ENCODE results near the gene ING2. TPM values are rescaled to one million over a fixed set of nuclear protein-coding genes. Genes with fewer than 3 reads are reported as not detected.
"Not testable (repeated sequence)": the region's sequence is repeated elsewhere in the genome, so short reads cannot be mapped to it uniquely, and the experiment has no call there.

Gene ING2, protein sequence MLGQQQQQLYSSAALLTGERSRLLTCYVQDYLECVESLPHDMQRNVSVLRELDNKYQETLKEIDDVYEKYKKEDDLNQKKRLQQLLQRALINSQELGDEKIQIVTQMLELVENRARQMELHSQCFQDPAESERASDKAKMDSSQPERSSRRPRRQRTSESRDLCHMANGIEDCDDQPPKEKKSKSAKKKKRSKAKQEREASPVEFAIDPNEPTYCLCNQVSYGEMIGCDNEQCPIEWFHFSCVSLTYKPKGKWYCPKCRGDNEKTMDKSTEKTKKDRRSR
- 9.9 TPM for total RNA-seq (ENCODE audit: insufficient read depth, low replicate concordance)

DNA sequence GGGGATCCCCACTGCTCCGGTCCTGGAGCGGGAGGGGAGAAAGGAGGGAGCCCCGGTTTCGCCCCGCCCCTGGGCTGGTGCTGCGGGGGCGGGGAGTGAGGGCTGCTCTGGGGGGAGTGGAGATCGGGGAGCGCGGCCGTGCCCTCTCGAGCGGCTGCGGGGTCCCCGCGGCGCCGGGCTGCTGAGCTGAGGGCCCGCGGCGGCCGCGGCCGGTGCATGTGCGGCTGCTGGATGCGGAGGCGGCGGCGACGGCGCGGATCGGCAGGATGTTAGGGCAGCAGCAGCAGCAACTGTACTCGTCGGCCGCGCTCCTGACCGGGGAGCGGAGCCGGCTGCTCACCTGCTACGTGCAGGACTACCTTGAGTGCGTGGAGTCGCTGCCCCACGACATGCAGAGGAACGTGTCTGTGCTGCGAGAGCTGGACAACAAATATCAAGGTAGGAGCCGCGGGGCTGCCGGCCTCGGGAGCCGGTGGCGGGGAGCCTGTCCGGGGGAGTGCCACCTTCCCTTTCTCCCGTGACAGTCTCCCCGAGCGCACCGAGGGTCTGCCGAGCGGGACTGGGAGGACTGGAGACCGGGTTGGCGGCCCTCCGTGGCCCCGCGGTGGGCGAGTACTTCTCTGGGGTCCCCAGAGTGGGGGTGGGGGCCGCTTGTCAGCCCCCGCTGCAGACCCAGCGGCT is at the start of gene ING2:
TSS of gene ING2 (plus strand) at position 129 of the 681 bp plus-strand sequence. CDS start at position 267, 138 bp downstream.
- peak; percentile 95 for DNase-seq (ENCODE audit: low spot score)

DNA sequence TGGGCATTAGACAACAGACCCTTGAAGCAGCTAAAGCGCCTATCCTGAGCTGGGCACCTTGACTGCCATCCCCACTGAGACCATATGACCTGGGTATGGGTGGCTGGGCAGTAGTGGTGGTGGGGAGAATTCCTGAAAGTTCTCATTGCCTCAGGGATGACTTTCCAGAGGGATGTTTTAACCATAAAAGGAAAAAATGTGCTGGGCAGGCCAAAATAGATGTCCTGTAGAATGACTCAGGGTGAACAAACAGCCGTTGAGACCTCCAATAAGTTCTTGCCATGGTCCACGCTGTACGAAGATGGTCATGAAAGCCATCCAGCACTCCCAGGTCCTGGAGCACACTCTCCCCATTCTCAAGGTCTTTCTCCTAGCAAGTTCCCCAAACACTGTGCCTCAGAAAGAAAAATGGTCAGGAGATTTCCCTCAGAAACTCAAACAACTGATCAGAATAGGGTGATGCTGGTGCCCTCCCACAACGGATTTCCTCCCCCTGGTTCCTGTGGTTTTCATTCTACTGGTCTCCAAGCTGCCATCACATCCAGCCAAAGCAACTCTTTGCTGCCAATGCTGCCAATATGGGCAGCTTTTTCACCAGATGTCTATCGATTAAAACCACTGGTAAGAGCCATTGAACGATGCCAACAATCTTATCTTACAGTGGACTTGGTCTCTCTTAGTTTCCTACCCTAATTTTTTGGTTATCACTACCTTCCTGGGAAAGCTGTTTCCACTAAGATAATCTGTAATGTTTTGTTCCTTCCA is 49.2 kb upstream of the ING2 start:
- no peak for DNase-seq (ENCODE audit: low spot score)

DNA sequence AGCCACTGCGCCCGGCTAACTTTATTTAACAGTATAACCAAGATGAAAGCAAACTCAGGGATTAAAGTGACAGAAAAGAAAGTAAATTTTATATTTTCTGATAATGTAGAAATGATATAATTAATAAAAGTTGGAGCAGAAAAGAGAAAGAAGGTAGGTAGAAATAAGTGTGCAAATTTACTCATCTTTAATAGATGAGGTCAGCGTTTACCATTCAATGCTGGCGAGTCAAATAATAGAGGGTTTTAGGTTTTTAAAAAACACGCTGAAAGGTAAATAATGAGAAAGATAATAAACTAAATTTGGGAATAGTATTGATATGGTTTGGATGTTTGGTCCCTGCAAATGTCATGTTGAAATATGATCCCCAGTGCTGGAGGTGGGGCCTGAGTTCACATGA is 46.9 kb upstream of the ING2 start:
- DNase-seq (ENCODE audit: low spot score), result no peak

DNA sequence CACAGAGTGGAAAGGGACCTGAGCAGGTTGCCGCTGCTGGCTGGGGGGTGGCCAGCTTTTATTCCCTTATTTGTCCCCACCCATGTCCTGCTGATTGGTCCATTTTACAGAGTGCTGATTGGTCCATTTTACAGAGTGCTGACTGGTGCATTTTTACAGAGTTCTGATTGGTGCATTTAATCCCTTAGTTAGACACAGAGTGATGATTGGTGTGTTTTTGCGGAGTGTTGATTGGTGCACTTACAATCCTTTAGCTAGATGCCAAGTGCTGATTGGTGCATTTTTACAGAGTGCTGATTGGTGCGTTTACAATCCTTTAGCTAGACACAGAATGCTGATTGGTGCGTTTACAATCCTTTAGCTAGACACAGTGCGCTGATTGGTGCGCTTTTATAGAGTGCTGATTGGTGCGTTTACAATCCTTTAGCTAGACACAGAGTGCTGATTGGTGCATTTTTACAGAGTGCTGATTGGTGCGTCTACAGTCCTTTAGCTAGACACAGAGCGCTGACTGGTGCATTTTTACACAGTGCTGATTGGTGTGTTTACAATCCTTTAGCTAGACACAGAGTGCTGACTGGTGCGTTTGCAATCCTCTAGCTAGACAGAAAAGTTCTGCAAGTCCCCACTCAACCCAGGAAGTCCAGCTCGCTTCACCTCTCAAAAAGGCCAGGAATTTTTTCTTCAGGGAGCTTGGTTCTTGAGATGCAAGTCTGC is 40.8 kb upstream of the ING2 start:
- not testable (repeated sequence) for DNase-seq (ENCODE audit: low spot score)

DNA sequence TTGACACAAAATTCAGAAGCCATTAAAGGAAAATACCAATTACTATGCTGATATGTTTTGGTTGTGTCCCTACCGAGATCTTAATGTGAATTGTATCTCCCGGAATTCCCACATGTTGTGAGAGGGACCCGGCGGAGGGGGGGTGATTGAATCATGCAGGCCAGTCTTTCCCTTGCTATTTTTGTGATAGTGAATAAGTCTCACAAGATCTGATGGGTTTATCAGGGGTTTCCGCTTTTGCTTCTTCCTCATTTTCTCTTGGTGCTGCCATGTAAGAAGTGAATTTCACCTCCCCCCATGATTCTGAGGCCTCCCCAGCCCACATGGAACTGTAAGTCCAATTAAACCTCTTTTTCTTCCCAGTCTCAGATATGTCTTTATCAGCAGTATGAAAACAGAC is 39.0 kb upstream of the ING2 start:
- peak; percentile 46 for DNase-seq (ENCODE audit: low spot score)

DNA sequence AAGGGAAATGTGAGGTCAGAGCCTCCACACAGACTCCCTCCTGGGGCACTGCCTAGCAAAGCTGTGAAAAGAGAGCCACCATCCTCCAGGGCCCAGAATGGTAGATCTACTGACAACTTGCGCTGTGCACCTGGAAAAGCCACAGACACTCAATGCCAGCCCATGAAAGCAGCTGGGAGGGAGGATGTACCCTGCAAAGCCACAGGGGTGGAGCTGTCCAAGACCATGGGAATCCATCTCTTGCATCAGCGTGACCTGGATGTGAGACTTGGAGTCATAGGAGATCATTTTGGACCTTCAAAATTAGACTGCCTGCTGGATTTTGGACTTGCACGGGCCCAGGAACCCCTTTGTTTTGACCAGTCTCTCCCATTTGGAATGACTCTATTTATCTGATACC is 37.6 kb upstream of the ING2 start:
- DNase-seq (ENCODE audit: low spot score), result no peak

DNA sequence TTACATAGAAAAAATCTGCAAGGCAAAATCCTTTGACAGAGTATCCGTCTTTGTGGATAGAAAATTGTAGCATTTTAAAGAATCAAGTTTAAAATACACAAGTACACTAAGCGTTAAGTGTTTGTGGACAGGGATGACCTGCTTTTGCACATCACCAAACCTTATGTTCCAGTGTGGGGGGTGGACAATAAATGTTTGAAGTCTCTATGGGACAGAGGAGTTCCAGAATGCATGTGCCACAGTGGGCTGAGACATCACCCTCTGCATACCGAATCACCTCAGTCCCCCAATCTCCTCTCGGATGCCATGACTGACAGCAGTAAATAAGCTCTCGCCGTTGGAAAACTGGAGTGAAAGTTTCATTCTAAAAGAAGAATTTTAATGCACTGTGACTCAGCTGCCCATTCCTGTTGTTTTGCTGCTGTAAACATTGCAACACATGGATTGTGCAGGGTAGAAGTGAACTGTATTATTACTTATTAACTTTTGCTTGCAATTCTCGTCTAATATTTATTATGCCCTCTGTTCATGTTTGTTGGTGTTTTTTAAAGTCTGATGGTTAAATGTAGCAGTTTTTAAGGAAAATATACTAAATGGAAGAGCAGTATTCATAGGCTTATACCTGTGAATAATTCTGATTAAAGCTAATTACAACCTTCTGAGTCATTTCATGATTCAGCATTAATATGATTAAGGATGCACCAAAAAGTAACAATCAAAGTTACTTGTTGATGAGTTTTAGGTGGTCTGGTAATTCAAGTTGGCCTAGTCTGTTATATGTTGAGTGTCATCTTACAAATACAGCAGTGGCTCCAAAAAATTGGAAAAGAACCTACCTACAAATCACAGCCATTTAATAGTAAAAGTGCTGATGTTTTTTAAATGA is 36.4 kb upstream of the ING2 start:
- DNase-seq (ENCODE audit: low spot score), result no peak

DNA sequence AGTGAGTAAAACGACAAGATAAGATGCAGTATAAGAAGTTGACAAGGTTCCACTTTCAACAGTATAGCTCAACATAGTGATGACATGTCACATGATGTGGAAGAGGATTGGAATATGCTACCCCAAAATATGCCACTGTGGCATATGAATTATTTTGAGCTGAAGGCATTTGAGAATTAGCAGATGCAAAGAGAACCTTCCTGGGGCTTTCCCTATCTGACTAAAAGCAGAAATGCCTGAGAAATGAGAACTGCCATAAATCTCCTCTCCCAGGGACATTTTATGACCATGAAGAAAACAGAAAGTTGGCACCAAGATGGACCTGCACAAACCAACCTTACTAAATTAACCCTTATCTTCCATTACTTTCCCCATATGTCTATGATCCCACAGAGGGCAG is 35.6 kb upstream of the ING2 start:
- no peak for DNase-seq (ENCODE audit: low spot score)

DNA sequence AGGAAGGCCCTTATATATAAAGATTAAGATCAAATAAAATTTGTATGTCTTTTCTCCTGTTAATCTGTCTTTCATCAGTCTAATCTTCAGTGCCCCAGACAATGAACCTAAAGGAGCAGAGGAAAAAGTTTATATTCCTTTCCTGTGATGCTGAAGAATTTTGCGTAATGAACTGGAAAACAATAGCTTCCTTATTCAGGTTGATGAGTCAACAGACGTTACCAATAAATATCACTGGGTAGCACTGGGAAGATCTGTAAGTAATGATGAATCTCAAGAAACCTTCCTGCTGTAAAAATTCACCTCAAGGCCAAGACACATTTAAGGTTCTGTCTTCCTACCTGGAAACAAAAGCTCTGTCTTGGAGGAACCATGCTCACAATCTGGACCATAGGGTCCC is 34.9 kb upstream of the ING2 start:
- DNase-seq (ENCODE audit: low spot score), result no peak

DNA sequence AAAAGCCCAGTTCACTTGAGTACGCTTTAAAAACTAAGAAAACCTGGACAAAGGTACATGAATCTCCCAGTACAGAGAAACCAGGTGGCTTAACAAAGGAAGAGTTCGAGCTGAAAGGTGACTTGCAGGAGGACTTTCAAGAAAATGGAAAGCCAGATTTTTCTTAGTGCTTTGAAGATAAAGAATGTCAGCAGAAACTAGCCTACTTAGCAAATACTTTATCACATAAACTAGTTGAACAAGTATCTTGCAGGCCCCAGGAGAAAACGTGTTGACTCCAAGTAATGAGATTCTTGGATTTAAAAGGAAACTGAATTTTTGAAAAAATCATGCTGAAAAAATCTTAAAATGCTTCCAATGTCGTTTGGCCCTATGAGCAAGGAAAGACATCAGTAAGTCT is 34.0 kb upstream of the ING2 start:
- peak; percentile 26 for DNase-seq (ENCODE audit: low spot score)

DNA sequence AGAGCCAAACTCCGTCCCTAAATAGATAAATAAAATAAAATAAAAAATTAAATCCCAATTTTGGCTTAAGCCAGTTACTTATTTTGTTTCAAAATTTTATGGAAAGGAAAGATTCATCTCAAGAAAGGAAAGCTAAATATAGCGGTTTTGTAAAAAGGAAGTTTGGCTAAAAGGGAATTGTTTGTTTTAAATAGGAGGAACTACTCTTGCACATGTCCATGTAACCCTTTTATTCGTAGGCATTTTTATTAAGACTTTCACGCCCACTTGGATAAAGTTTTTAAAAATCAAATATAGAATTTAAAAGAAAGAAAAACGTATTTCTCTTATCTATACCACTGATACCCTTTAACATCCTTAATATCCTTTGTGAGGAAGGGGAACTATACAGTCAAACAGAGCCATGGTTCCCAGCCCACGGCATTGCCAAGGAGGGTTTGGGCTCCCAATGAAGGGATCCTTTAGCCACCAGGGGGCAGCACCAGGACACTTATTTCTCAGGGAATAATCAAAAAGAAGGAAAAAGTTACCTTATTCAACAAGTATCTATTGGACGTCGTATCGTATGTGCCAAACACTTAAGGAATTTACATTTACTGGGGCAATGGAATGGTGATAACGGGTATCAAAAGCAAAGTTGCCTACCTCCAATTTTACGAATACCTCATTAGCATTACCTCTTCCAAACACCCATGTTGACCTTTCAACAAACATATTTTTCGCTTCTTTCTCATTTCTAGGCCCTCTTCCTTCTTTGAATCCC is 32.7 kb upstream of the ING2 start:
- peak; percentile 81 for DNase-seq (ENCODE audit: low spot score)

DNA sequence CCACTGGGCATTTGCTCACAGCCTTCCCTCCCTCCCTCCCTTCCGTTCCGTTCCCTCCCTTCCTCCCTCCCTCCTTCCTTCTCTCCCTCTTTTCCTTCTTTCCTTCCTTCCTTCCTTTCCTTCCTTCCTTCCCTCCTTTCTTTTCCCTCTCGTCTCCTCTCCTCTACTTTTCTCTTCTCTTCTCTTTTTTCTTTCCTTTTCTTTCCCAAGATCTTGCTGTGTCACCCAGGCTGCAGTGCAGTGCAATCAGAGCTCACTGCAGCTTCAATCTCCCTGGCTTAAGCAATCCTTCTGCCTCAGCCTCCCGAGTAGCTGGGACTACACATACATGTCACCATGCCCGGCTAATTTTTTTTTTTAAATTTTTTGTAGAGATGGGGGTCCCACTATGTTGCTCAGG is 26.7 kb upstream of the ING2 start:
- no peak for DNase-seq (ENCODE audit: low spot score)

DNA sequence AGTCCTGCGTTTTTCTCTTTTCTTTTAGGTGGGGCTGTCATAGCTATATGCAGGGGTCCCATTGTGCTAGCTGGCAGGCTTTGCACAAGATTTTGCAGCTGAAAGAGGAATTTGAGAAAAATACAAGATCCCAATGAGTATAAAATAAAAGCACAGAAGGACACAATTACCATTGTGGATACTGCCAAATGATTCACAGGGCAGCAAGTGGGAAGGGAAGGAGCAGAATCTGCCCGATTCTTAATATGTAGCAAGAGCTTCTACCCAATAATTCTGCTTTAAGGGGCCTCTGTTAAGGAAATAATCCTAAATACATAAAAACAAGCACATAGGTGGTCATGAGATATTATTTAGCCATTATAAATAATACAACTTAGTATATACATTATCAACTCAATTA is 25.9 kb upstream of the ING2 start:
- DNase-seq (ENCODE audit: low spot score), result no peak

DNA sequence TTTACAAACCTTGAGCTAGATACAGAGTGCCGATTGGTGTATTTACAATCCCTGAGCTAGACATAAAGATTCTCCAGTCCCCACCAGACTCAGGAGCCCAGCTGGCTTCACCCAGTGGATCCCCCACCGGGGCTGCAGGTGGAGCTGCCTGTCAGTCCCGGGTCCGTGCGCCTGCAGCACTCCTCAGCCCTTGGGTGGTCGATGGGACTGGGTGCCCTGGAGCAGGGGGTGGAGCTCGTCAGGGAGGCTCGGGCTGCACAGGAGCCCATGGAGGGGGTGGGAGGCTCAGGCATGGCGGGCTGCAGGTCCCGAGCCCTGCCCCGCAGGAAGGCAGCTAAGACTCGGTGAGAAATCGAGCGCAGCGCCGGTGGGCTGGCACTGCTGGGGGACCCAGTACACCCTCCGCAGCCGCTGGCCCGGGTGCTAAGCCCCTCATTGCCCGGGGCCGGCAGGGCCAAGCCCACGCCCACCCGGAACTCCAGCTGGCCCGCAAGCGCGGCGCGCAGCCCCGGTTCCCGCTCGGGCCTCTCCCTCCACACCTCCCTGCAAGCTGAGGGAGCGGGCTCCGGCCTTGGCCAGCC is 22.3 kb upstream of the ING2 start:
- DNase-seq (ENCODE audit: low spot score), result not testable (repeated sequence)

DNA sequence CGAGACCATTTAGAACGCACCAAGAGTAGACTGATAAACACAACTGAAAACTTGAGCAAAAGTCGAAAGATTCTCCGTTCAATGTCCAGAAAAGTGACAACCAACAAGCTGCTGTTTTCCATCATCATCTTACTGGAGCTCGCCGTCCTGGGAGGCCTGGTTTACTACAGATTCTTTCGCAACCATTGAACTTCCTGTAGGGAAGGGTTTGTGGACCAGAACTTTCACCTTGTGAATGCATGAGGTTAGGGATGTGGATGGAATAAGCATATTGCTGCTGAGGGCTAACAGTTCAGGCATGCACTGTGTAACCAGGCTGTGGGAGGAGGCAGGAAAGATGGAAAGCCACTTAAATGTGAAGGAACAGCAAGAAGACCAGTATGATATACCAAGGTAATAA is 20.9 kb upstream of the ING2 start:
- no peak for DNase-seq (ENCODE audit: low spot score)

DNA sequence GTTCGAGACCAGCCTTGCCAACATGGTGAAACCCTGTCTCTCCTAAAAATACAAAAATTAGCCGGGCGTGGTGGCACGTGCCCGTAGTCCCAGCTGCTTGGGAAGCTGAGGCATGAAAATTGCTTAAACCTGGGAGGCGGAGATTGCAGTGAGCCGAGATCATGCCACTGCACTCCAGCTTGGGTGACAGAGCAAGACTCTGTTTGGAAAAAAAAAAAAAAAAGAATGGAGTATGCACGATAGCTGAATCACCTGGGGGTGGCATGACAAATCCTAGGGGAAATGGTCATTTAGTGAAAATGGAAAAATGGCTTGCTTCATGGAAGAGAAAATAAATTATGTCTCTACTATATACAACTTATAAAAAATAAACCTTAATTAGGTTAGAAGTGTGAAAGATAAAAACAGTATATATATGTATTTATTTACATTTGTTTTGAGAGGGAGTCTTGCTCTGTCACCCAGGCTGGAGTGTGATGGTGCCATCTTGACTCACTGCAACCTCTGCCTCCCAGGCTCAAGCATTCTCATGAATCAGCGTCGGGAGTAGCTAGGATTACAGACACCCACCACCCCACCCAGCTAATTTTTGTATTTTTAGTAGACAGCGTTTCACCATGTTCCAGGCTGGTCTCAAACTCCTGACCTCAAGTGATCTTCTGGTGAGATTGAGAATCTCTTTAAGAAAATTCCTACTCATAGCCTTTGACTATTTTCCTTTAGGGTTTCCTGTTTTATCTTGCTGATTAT is 19.3 kb upstream of the ING2 start:
- DNase-seq (ENCODE audit: low spot score), result no peak

DNA sequence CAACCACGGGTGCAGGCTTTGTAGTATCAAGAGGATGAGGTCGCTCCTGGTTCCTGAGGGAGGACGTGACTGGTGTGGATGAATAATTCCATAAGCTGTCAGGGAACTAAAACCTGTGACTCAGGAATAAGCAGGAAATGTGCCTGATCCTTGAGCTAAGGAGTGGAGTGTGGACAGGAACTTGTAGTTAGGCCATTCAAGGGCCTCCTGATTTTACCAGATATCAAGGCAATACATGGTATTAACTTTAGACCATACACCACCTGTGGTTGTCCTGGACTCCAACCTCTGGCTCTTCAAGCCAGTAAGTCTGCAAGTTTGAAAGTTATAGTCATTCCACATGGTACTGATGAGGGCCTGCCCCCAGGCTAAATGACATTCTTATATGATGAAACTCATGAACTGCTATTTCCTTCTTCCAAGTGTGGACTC is 12.1 kb upstream of the ING2 start:
- DNase-seq (ENCODE audit: low spot score), result no peak

DNA sequence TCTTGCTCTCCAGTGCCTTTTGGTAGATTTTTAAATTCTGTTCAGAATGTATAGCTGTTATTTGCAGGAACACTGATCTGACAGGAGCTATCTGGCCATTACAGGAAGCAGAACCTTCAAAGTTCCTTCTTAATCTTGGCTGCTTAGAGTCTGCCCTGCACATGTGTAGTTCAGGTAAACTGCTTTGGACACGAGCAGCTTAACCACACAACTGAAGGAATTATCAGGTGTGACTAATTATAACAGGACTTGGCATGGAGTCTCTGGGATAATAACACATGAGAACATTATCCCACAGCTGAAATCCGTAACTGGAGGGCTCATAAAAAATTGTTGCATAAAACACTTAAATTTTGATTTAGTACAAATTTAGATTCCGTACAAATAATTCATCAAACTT is 11.6 kb upstream of the ING2 start:
- DNase-seq (ENCODE audit: low spot score), result no peak

DNA sequence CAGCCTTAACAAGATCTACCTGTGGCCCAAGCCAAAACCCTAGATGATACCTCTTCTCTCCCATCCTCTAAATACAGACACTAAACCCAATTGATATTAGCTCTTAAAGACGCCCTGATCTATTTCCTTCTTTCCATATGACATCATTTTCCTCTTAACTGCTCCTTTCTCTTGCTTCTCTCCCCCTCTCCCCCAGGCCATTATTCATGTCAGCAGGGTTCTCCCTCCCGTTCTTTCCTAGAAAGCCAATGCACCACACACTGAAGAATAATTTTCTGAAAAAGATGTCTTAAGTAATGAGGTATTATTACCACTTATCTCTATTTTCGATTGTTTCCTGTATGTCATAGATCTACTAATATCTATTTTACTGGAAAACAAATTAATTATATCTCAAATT is 9.7 kb upstream of the ING2 start:
- no peak for DNase-seq (ENCODE audit: low spot score)

Data from umbilical cord (tissue), 2 donors.